ENCODE results near the gene ALAS1.

DNA sequence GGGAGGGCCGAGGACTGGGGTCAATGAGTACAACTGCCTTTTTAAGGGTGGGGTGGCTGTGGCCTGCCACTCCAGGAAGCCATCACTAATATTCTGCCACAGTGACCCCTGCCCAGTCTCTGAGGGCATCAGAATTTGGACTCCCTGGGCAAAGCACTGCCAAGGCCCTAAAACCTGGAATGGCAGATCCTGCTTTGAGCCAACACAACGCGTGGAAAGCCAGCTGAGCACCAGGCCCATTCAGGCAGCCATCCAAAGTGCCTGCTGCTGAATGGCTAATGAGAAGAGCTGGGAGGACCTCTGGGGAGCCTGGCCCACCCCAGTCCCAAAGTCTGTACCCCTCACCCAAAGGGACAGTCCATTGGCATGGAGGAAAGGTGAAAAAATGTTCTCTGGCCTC lies 36.0 kb downstream of the ALAS1 start:
- TF ChIP-seq, protein P1, sequence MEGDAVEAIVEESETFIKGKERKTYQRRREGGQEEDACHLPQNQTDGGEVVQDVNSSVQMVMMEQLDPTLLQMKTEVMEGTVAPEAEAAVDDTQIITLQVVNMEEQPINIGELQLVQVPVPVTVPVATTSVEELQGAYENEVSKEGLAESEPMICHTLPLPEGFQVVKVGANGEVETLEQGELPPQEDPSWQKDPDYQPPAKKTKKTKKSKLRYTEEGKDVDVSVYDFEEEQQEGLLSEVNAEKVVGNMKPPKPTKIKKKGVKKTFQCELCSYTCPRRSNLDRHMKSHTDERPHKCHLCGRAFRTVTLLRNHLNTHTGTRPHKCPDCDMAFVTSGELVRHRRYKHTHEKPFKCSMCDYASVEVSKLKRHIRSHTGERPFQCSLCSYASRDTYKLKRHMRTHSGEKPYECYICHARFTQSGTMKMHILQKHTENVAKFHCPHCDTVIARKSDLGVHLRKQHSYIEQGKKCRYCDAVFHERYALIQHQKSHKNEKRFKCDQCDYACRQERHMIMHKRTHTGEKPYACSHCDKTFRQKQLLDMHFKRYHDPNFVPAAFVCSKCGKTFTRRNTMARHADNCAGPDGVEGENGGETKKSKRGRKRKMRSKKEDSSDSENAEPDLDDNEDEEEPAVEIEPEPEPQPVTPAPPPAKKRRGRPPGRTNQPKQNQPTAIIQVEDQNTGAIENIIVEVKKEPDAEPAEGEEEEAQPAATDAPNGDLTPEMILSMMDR (IDR thresholded peaks at IDR 0.05; ENCODE audit: insufficient read depth, low read length) = no peak
- TF ChIP-seq POLR2AphosphoS5 (IDR thresholded peaks at IDR 0.05; ENCODE audit: low read depth) (no peak), REST (IDR thresholded peaks at IDR 0.05; ENCODE audit: insufficient replicate concordance, low read depth) (no peak), GABPA (IDR thresholded peaks at IDR 0.05; ENCODE audit: low read depth) (no peak), SPI1 (IDR thresholded peaks at IDR 0.05; ENCODE audit: borderline replicate concordance, low read depth) (no peak)
